Stimulated activated CD4-positive, alpha-beta T cell treated with anti-CD3 and anti-CD28 coated beads, TNF-alpha, amount 100 ng/mL, for 48 hours (primary cell): ENCODE measurements around the gene PNMA3.
"Not testable (repeated sequence)": the region's sequence is repeated elsewhere in the genome, so short reads cannot be mapped to it uniquely, and the experiment has no call there.

Source experiments
- DNase-seq, 3 donors: peaks; one replicate each; pipeline ENCODE4 v3.0.0-alpha.2; 2020; ENCODE audit warnings: low read depth in 3 of 3

PNMA3 gene

DNA sequence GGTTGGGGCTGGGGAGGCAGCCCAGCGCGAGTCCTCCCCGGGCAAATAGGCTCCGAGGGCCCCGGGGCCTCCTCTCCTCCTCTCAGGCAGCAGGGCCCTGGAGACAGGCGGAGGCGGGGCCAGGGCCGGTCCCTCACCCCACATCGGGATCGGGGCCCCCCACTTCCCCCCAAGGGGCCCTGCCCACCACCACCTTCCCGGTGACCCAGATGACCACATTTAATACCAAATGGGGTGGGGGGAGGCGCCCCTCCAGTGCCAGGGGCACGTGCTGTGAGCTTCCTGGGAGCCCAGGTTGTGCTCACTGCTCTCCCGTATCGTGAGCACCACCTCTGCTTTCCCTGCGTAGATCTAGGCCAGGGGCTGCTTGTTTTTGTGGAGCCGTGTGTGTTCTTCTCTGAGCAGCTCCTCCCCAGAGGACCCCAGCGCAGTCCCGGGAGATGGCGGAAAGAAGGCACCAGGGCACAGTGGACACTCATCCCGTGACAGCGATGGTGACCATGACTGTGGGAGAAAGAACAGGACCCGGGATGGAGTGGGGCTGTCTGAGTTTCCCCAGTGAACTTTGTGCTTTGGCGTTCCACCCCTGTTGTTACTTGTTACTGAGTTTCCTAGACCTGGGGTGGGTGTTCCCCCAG is 18.1 kb downstream of the PNMA3 start:
- DNase-seq, result no peak

DNA sequence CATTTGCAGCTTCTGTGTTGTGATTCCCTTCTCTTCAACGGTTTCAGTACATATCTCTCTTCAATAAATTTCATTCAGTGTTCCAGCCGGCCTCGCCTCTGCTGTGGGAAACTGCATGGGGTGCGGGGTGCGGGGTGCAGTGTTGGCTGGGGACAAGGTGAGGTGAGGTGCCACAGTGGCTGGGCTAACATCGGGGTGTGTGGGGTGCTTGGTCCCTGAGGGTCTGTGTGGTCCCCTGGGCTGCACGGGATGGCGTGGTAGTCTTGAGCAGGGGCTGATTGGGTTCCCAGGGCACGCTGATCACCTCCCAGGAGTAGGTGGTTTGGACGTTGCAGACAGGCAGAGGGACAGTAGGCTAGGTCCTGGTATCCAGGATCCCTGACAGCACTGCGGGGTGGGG is 18.7 kb downstream of the PNMA3 start:
- no peak for DNase-seq

DNA sequence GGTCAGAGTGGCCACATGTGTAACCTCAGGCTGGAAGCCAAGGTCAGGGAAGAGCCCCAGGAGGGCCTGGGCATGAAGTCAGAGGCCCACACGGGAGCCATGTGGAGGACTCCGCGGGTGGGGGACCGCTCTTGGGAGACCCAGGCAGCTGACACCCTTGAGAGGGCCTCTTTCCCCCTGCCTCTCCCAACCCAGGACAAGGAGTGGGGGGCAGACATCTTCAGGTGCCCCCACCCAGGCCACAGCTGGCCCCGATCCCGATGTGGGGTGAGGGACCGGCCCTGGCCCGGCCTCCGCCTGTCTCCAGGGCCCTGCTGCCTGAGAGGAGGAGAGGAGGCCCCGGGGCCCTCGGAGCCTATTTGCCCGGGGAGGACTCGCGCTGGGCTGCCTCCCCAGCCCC is 19.1 kb downstream of the PNMA3 start:
- no peak for DNase-seq

DNA sequence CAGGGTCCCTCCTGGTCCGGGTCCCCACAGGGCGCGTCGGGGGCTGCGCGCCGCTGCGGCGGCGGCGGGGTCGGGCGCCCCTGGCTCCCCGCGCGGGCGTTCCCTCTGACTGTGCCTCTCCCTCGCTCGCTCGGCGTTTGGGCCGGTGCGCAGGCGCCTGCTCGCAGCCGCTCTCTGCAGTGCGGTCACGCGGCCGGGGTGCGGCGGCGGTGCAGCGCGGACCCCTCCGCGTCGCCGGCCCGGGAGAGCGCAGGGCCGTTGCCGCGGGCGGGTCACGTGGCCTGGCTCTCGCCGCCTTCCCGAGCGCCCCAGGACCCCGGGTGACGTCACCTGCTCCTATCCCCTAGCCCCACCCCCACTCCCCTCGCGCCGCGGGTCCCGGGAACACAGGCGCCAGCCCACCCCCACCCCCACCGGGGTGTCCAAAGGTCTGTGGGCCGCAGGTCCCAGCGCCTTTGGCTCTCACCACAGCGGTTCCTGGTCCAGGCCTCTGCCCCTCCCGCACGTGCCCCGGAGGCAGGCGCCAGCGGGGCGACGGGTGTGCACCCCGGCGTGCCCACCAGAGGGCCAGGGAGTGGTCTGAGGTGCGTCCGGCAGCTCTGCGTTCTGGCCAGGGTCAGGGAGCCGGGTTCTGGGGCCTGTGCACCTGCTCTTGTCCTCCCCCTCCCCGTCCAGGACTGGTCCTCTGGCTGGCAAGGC is 21.3 kb downstream of the PNMA3 start:
- not testable (repeated sequence) for DNase-seq

DNA sequence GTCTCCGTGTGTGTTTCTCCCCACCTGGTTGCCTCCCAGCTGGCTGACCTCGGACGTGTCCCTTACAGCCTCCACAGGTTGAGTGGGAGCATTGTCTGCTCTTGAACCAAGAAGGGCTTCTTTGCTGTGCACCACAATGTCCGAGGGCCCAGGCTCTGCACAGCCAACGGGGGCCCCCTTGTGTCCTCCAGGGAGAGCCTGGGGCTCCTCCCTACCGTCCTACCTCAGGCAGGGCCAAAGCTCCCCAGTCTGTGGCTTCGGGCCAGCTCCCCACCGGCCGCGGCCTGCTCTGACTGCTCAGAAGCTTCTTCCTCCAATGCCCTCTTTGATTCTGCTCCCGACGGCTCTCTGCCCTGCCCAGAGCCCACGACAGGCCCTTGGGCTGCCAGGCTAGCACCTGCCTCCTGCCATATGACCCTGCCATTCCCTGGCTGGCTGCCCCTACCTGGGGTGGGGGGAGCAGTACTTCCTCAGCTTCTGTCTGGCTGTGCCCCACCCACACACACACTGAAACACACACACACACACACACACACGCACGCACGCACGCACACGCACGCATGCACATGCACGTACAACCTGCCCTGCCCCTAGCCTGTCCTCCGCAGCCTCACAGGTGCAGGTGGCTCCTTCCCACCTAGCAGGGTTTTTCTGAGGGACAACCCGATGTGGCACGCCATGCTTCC is 27.1 kb downstream of the PNMA3 start:
- not testable (repeated sequence) for DNase-seq

DNA sequence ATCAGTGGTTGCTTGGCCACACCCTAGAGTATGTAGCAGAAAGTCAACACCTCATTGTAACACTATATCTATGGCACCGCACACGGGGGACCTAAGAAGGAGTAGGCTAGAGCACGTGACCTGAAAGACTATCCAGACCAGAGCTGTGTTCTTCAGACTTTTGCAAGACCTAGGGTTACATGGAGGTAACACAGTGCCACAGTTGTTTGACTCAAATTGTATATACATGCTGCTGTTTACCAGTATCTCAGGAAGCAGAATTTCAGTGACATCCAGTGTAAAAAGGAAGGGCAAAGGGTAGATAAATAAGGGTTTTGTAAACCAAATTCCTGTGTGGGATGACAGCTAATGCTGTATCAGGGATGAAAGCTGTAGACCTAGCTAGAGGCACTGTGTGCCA is 46.1 kb downstream of the PNMA3 start:
- no peak for DNase-seq

DNA sequence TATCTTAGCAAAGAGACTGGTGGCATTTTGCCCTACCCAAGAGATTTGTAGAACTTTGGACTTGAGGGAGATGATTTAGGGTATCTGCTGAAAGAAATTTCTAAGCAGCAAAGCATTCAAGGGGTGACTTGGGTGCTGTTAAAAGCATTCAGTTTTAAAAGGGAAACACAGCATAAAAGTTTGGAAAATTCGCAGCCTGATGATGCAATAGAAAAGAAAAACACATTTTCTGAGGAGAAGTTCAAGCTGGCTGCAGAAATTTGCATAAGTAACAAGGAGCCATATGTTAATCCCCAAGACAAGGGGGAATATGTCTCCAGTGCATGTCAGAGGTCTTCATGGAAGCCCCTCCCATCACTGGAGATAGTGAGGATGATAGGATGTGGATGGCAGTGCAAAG is 48.7 kb downstream of the PNMA3 start:
- not testable (repeated sequence) for DNase-seq

DNA sequence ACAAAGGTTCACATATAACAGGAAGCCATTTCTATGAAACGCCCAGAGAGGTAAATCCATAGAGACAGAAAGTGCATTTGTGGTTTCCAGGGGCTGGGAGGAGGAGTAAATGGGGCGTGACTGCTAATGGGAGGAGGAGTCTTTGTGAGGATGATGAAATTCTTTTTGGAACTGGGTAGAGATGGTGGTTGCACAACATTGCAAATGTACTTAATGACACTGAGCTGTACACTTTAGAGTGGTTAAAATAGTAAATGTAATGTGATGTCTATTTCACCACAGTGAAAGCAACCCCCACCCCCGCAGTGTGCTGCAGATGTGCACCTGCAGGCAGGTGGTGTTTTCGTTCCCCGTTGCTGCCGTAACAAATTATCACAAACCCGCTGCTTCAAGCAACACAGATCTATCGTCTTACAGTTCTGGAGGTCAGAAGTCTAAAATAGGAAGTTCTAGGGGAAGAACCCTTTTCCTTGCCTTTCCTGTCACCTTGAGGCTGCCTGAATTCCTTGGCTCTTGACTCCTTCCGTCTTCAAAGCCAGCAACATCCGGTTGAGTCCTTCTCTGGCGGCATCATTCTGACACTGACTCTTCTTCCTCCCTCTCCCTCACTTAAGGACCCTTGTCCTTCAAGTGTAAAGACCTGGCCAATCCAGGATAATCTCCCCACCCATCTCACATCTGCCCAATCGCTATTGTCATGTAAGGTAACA is 50.0 kb downstream of the PNMA3 start:
- DNase-seq, result not testable (repeated sequence)
